B cell (primary cell): ENCODE results near the gene FAM168A.

Source experiments
- CTCF ChIP-seq: fragments of 200-600 bp; IDR thresholded peaks from one replicate; pipeline ENCODE4 v1.8.0; 2022; ENCODE audit warnings: antibody characterized with exemption, mild to moderate bottlenecking
- EZH2 ChIP-seq: IDR thresholded peaks from 2 replicates; pipeline ENCODE4 v1.6.1; 2012; ENCODE audit warnings: borderline replicate concordance, low read depth, mild to moderate bottlenecking, moderate library complexity, low read length; ENCODE audit not compliant: insufficient read depth, poor library complexity, severe bottlenecking

GRCh38 chr11:73428227-73428626 lies 169.7 kb downstream of the FAM168A start:
- no peak for TF ChIP-seq CTCF
- no peak for TF ChIP-seq EZH2
